ENCODE results near the gene TMPRSS7.

The TMPRSS7 gene

DNA sequence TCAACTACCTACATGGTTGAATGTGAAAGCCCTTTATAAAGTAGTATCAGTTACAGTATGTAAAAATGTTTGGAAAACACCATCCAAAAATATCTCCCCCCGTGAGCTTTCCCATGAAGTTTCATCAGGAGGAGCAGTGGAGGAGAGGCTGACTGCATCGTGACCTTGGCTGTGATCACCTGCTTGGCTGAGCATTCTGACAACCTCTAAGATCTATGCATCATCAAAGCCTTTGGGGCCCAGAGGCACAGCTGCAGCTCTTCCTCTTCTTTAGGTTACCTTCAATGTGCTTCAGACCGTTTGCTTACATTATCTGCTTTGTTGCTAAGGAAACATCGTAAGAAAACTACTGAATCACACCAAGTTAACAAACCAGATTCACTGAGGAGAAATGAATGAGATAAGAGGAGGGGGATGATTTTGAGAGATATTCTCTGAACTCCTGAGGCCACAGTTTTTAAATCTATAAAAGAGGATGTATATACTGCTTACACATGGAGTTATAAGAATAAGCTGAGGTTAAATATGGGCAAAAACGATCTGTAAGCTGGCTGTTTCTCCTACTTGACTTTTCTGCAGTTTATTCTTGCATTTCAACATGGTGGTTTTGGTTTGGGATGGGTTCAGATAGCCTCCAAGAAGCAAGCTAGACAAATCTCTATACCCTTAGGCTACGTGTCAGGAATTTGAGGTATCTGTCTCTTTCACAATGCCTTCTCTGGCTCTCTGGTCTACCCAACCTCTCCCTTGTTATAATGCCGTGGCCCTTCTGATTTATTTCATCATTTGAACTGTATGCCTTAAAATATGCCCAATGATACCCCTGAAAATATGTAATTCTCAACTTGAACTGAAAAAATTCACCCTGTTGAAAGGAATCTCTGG lies 94.5 kb downstream of the TMPRSS7 start:
- no peak overlapping the region for H3K14ac ChIP-seq (ENCODE audit: low read length in 2 of 2)
- H4K8ac ChIP-seq (ENCODE audit: low read length): no peak overlapping the region
- no peaks in the 10 kb centered on the region for H3K27me3 ChIP-seq (ENCODE audit: control insufficient read depth in 1 of 2, insufficient read depth in 1 of 2, low read length in 2 of 2)
- H3K79me1 ChIP-seq (replicated peaks; ENCODE audit: low read length, poor library complexity, severe bottlenecking): no peaks in the 10 kb centered on the region
- WGBS: 81% methylated on average over 5 of the region's 7 CpGs
- H3K4me1 ChIP-seq (ENCODE audit: control insufficient read depth, insufficient read depth, low read depth, low read length): peaks cover 2% of the 10 kb centered on the region
- H2BK120ac ChIP-seq (ENCODE audit: low read depth, low read length): no peak overlapping the region
- peak; percentile 59 for DNase-seq
- H2BK12ac ChIP-seq (ENCODE audit: low read length in 2 of 2): no peak overlapping the region
- no peak overlapping the region for H3K4ac ChIP-seq (ENCODE audit: low read depth in 1 of 2, low read length in 2 of 2)
- H2AFZ ChIP-seq (ENCODE audit: low read depth, low read length): no peak overlapping the region
- no peak overlapping the region for H3K9ac ChIP-seq (ENCODE audit: low read length)
- H3K9me3 ChIP-seq (ENCODE audit: control insufficient read depth, low read length): no peaks in the 10 kb centered on the region
- no peak overlapping the region for H3K27ac ChIP-seq (ENCODE audit: low read length, poor library complexity, severe bottlenecking)
- no peak overlapping the region for H3K18ac ChIP-seq (ENCODE audit: low read depth in 1 of 2, low read length in 2 of 2)
- H2BK5ac ChIP-seq (ENCODE audit: low read depth, low read length, poor library complexity, severe bottlenecking): no peak overlapping the region
- no peak overlapping the region for H3K23ac ChIP-seq (ENCODE audit: low read length in 2 of 2)
- no peak overlapping the region for H2AK5ac ChIP-seq (ENCODE audit: low read length, severe bottlenecking)
- H4K91ac ChIP-seq (ENCODE audit: low read length): no peak overlapping the region
- peaks cover 0 to 7% of the 10 kb centered on the region in 2 experiments for H3K36me3 ChIP-seq (ENCODE audit: control insufficient read depth in 1 of 2, insufficient read depth in 2 of 2, low read depth in 1 of 2, low read length in 2 of 2)
- no peak overlapping the region for H2BK15ac ChIP-seq (ENCODE audit: low read depth, poor library complexity, severe bottlenecking)
- no peak overlapping the region for H3K4me2 ChIP-seq (ENCODE audit: low read length, poor library complexity, severe bottlenecking)
- H3K4me3 ChIP-seq (ENCODE audit: insufficient read depth in 1 of 2, low read depth in 1 of 2, low read length in 2 of 2): no peak overlapping the region

GRCh38 chr3:112129925-112130637 lies 95.5 kb downstream of the TMPRSS7 start:
- H2BK5ac ChIP-seq (ENCODE audit: low read depth, low read length, poor library complexity, severe bottlenecking): no peak overlapping the region
- H3K36me3 ChIP-seq (ENCODE audit: control insufficient read depth in 1 of 2, insufficient read depth in 2 of 2, low read depth in 1 of 2, low read length in 2 of 2): peaks cover 0 to 7% of the 10 kb centered on the region in 2 experiments
- no peak overlapping the region for H3K4ac ChIP-seq (ENCODE audit: low read depth in 1 of 2, low read length in 2 of 2)
- H3K27me3 ChIP-seq (ENCODE audit: control insufficient read depth in 1 of 2, insufficient read depth in 1 of 2, low read length in 2 of 2): no peaks in the 10 kb centered on the region
- H3K14ac ChIP-seq (ENCODE audit: low read length in 2 of 2): no peak overlapping the region
- H2BK12ac ChIP-seq (ENCODE audit: low read length in 2 of 2): no peak overlapping the region
- no peak overlapping the region for H2AK5ac ChIP-seq (ENCODE audit: low read length, severe bottlenecking)
- 80% methylated on average over 3 of the region's 4 CpGs for WGBS
- H3K9me3 ChIP-seq (ENCODE audit: control insufficient read depth, low read length): no peaks in the 10 kb centered on the region
- DNase-seq: no peak
- no peak overlapping the region for H4K8ac ChIP-seq (ENCODE audit: low read length)
- no peaks in the 10 kb centered on the region for H3K79me1 ChIP-seq (replicated peaks; ENCODE audit: low read length, poor library complexity, severe bottlenecking)
- no peak overlapping the region for H3K4me2 ChIP-seq (ENCODE audit: low read length, poor library complexity, severe bottlenecking)
- H3K4me1 ChIP-seq (ENCODE audit: control insufficient read depth, insufficient read depth, low read depth, low read length): peaks cover 2% of the 10 kb centered on the region
- H2BK15ac ChIP-seq (ENCODE audit: low read depth, poor library complexity, severe bottlenecking): no peak overlapping the region
- H2AFZ ChIP-seq (ENCODE audit: low read depth, low read length): no peak overlapping the region
- H4K91ac ChIP-seq (ENCODE audit: low read length): no peak overlapping the region
- no peak overlapping the region for H2BK120ac ChIP-seq (ENCODE audit: low read depth, low read length)
- H3K27ac ChIP-seq (ENCODE audit: low read length, poor library complexity, severe bottlenecking): no peak overlapping the region
- no peak overlapping the region for H3K18ac ChIP-seq (ENCODE audit: low read depth in 1 of 2, low read length in 2 of 2)
- no peak overlapping the region for H3K23ac ChIP-seq (ENCODE audit: low read length in 2 of 2)
- H3K9ac ChIP-seq (ENCODE audit: low read length): no peak overlapping the region
- H3K4me3 ChIP-seq (ENCODE audit: insufficient read depth in 1 of 2, low read depth in 1 of 2, low read length in 2 of 2): no peak overlapping the region

DNA sequence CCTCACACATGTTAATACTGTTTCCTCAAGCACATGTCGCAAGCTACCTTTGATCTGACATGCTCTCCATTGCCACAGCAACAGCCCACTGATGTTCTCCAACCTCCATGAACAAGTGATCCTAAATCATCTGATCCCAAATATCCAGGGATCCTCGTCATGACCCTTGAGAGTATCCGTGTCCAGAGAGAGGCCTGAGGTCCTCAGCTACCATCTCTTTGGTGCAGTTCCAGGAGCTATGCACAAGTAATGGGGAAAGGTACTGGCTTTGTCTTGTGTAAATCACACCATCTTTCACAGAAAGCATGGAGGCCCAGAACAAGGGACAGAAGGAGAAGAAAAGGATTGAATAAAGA lies 96.1 kb downstream of the TMPRSS7 start:
- Histone ChIP-seq H3K4ac (ENCODE audit: low read depth in 1 of 2, low read length in 2 of 2) (no peak overlapping the region), H3K18ac (ENCODE audit: low read depth in 1 of 2, low read length in 2 of 2) (no peak overlapping the region), H4K8ac (ENCODE audit: low read length) (no peak overlapping the region), H2AFZ (ENCODE audit: low read depth, low read length) (no peak overlapping the region), H2BK120ac (ENCODE audit: low read depth, low read length) (no peak overlapping the region), H3K4me2 (ENCODE audit: low read length, poor library complexity, severe bottlenecking) (no peak overlapping the region), H3K23ac (ENCODE audit: low read length in 2 of 2) (no peak overlapping the region), H3K4me1 (ENCODE audit: control insufficient read depth, insufficient read depth, low read depth, low read length) (no peaks in the 10 kb centered on the region), H3K14ac (ENCODE audit: low read length in 2 of 2) (no peak overlapping the region), H3K27me3 (ENCODE audit: control insufficient read depth in 1 of 2, insufficient read depth in 1 of 2, low read length in 2 of 2) (no peaks in the 10 kb centered on the region), H2AK5ac (ENCODE audit: low read length, severe bottlenecking) (no peak overlapping the region), H2BK15ac (ENCODE audit: low read depth, poor library complexity, severe bottlenecking) (no peak overlapping the region), H3K27ac (ENCODE audit: low read length, poor library complexity, severe bottlenecking) (no peak overlapping the region), H2BK12ac (ENCODE audit: low read length in 2 of 2) (no peak overlapping the region), H3K36me3 (ENCODE audit: control insufficient read depth in 1 of 2, insufficient read depth in 2 of 2, low read depth in 1 of 2, low read length in 2 of 2) (peaks cover 0 to 7% of the 10 kb centered on the region in 2 experiments), H4K91ac (ENCODE audit: low read length) (no peak overlapping the region), H3K79me1 (replicated peaks; ENCODE audit: low read length, poor library complexity, severe bottlenecking) (no peaks in the 10 kb centered on the region), H3K4me3 (ENCODE audit: insufficient read depth in 1 of 2, low read depth in 1 of 2, low read length in 2 of 2) (no peak overlapping the region), H3K9me3 (ENCODE audit: control insufficient read depth, low read length) (no peaks in the 10 kb centered on the region), H2BK5ac (ENCODE audit: low read depth, low read length, poor library complexity, severe bottlenecking) (no peak overlapping the region), H3K9ac (ENCODE audit: low read length) (no peak overlapping the region)
- 97% methylated on average over 3 of the region's 3 CpGs for WGBS
- no peak for DNase-seq

Measured in mesenchymal stem cell (in vitro differentiated cells and primary cell).